Muscle layer of colon (tissue), 2 donors: ENCODE data around the gene FIBCD1.

ENCODE experiments used
- H3K27ac ChIP-seq: one replicate; pipeline ENCODE4 v1.7.0; 2013; ENCODE audit warnings: low read depth, mild to moderate bottlenecking, low read length, moderate library complexity
- H3K27me3 ChIP-seq, 2 donors: one replicate each; pipeline ENCODE4 v1.7.0; 2013; ENCODE audit warnings: low read length in 2 of 2, mild to moderate bottlenecking in 2 of 2; ENCODE audit not compliant: insufficient read depth in 2 of 2, control insufficient read depth in 1 of 2
- H3K36me3 ChIP-seq: one replicate; pipeline ENCODE4 v1.7.0; 2013; ENCODE audit warnings: mild to moderate bottlenecking, low read length; ENCODE audit not compliant: insufficient read depth
- H3K4me1 ChIP-seq: one replicate; pipeline ENCODE4 v1.7.0; 2013; ENCODE audit warnings: mild to moderate bottlenecking, low read length; ENCODE audit not compliant: insufficient read depth
- H3K4me3 ChIP-seq, 2 donors: one replicate each; pipeline ENCODE4 v1.7.0; 2013; ENCODE audit warnings: low read length in 2 of 2, low read depth in 1 of 2, mild to moderate bottlenecking in 1 of 2, moderate library complexity in 1 of 2
- H3K9ac ChIP-seq: one replicate; pipeline ENCODE4 v1.7.0; 2013; ENCODE audit warnings: low read length
- H3K9me3 ChIP-seq: one replicate; pipeline ENCODE4 v1.7.0; 2013; ENCODE audit warnings: mild to moderate bottlenecking, low read length
- donor health status: abdominal sarcoma.
- donor health status: Adenocarcinoma of cecum.

FIBCD1 gene

GRCh38 chr9:130972277-130972956 is 33.4 kb upstream of the FIBCD1 start:
- Histone ChIP-seq H3K27ac (no peak overlapping the region), H3K27me3 (peaks cover 8 to 17% of the 10 kb centered on the region in 2 donors), H3K4me1 (no peaks in the 10 kb centered on the region), H3K4me3 (no peak overlapping the region), H3K9ac (no peak overlapping the region), H3K9me3 (no peaks in the 10 kb centered on the region), H3K36me3 (no peaks in the 10 kb centered on the region)

- H3K9ac ChIP-seq = no peak overlapping the region
- no peak overlapping the region for H3K27ac ChIP-seq
- H3K9me3 ChIP-seq = no peaks in the 10 kb centered on the region
- H3K4me1 ChIP-seq = no peaks in the 10 kb centered on the region
- H3K27me3 ChIP-seq = peaks cover 8 to 17% of the 10 kb centered on the region in 2 donors
- H3K4me3 ChIP-seq = no peak overlapping the region
- H3K36me3 ChIP-seq = no peaks in the 10 kb centered on the region
Observed at GRCh38 chr9:130971294-130971849, 32.3 kb upstream of the FIBCD1 start.

- H3K4me1 ChIP-seq = no peaks in the 10 kb centered on the region
Observed at GRCh38 chr9:130970855-130971254, 31.8 kb upstream of the FIBCD1 start.

GRCh38 chr9:130970052-130970451 is 31.0 kb upstream of the FIBCD1 start:
- H3K27me3 ChIP-seq = peaks cover 8 to 17% of the 10 kb centered on the region in 2 donors
- H3K4me3 ChIP-seq = no peak overlapping the region
- no peaks in the 10 kb centered on the region for H3K36me3 ChIP-seq
- H3K4me1 ChIP-seq = no peaks in the 10 kb centered on the region
- no peaks in the 10 kb centered on the region for H3K9me3 ChIP-seq
- H3K27ac ChIP-seq = no peak overlapping the region
- no peak overlapping the region for H3K9ac ChIP-seq

More at GRCh38 chr9:130970855-130971254, 31.8 kb upstream of the FIBCD1 start:
- no peaks in the 10 kb centered on the region for H3K9me3 ChIP-seq
- H3K9ac ChIP-seq = no peak overlapping the region
- H3K27me3 ChIP-seq = peaks cover 8 to 17% of the 10 kb centered on the region in 2 donors
- H3K27ac ChIP-seq = no peak overlapping the region
- no peaks in the 10 kb centered on the region for H3K36me3 ChIP-seq
- no peak overlapping the region for H3K4me3 ChIP-seq

DNA sequence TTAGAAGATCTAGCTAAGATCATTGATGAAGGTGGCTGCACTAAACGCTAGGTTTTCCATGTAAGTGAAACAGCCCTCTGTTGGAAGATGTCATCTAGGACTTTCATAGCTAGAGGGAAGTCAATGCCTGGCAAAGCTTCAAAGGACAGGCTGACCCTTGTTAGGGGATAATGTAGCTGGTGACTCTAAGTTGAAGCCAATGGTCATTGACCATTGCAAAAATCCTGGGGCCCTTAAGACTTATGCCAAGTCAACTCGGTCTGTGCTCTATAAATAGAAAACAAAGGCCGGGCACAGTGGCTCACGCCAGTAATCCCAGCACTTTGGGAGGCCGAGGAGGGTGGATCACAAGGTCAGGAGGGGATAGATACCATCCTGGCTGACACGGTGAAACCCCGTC is 26.6 kb upstream of the FIBCD1 start:
- Histone ChIP-seq H3K27ac (no peak overlapping the region), H3K9me3 (no peaks in the 10 kb centered on the region), H3K9ac (no peak overlapping the region), H3K27me3 (no peaks in the 10 kb centered on the region), H3K4me1 (no peaks in the 10 kb centered on the region), H3K4me3 (no peak overlapping the region), H3K36me3 (no peaks in the 10 kb centered on the region)

- Histone ChIP-seq H3K4me1 (no peaks in the 10 kb centered on the region), H3K27me3 (no peaks in the 10 kb centered on the region), H3K9ac (no peak overlapping the region), H3K9me3 (no peaks in the 10 kb centered on the region), H3K4me3 (no peak overlapping the region), H3K36me3 (no peaks in the 10 kb centered on the region), H3K27ac (no peak overlapping the region)
Observed at GRCh38 chr9:130963916-130964315, 24.9 kb upstream of the FIBCD1 start.

- Histone ChIP-seq H3K27ac (no peak overlapping the region), H3K9me3 (no peaks in the 10 kb centered on the region), H3K9ac (no peak overlapping the region), H3K27me3 (no peaks in the 10 kb centered on the region), H3K4me1 (no peaks in the 10 kb centered on the region), H3K4me3 (no peak overlapping the region), H3K36me3 (no peaks in the 10 kb centered on the region)
Observed at GRCh38 chr9:130963337-130963908, 24.4 kb upstream of the FIBCD1 start.

GRCh38 chr9:130962418-130963316 is 23.6 kb upstream of the FIBCD1 start:
- H3K4me1 ChIP-seq = no peaks in the 10 kb centered on the region
- H3K36me3 ChIP-seq = no peaks in the 10 kb centered on the region
- no peaks in the 10 kb centered on the region for H3K9me3 ChIP-seq
- H3K9ac ChIP-seq = no peak overlapping the region
- no peaks in the 10 kb centered on the region for H3K27me3 ChIP-seq
- no peak overlapping the region for H3K27ac ChIP-seq
- no peak overlapping the region for H3K4me3 ChIP-seq

DNA sequence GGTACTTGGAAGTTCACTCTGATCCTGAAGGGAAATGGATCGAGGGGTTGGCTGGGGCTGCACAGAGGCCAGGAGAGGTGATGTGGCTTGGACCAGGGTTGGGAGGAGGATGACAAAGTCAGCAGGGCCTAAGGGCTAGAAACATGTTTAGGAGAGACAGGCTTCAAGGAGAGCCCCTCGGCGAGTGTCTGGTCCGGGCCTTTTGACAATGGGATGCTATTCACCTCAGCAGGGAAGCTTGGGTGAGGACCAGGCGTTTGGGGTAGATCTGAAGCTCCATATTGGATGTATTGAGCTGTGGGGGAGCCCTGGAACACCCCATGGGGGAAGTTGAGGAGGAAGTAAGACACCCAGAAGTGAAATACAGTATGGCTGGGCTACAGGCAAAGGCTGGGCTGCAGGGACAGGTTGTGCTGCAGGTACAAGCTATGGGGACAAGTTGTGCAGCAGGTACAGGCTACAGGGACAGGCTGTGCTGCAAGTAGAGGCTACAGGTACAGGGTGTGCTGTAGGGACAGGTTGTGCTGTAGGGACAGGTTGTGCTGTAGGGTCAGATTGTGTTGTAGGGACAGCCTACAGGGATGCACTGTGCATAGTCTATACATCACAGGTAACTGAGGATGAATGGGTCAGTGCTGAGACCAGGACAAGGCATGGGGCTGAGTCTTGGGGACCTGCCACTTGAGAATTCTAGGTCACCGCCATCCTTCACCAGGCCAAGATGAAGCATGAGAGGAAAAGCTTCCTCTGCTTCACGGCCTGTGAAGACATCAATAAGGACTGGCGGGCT is 22.7 kb upstream of the FIBCD1 start:
- Histone ChIP-seq H3K36me3 (no peaks in the 10 kb centered on the region), H3K9ac (no peak overlapping the region), H3K27ac (no peak overlapping the region), H3K4me3 (no peak overlapping the region), H3K9me3 (no peaks in the 10 kb centered on the region), H3K4me1 (no peaks in the 10 kb centered on the region), H3K27me3 (peaks cover 0 to 7% of the 10 kb centered on the region in 2 donors)

DNA sequence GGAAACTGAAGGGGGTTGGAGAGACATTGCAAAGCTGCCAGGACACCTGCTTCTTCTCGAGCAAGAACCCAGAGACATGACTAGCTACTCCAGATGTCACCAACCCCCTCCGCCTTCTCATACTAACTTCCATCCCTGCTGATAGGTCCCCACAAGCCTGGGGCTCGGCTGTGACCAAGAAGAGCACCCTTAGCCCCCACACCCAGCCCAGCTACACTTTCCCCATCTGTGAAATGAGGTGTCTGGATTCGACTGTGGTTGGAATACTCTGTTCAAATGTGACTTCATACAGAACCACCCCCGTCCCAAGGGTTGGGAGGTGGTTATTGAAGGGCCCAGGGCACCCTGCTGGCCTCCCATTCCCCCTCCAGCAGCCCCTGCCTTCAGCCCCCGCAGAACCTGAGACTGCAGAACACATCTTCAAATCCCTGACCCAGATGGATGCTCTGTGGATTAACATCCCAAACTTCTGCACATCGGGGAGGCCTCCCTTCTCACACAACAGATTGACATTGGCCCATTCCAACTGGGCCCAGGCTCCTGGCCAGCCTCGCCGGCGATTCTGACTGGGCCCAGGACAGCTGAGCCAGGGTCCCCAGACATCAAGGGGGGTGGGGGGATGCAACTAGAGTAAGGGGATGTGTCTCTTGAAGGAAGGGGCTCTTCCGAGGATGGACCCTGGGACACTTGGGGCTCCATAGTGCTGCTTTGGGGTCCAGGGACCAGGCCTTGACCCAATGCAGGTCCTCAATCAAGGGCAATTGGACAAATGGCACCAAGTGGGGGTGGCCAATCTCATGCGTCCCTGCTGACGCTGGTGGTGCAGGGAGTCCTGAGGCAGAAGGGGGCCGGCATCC is 21.7 kb upstream of the FIBCD1 start:
- H3K4me3 ChIP-seq = no peak overlapping the region
- no peak overlapping the region for H3K9ac ChIP-seq
- H3K9me3 ChIP-seq = no peaks in the 10 kb centered on the region
- H3K27ac ChIP-seq = no peak overlapping the region
- no peaks in the 10 kb centered on the region for H3K4me1 ChIP-seq
- H3K36me3 ChIP-seq = no peaks in the 10 kb centered on the region
- H3K27me3 ChIP-seq = peaks cover 0 to 16% of the 10 kb centered on the region in 2 donors
